ENCODE measurements around the gene TNS2.

Gene TNS2

DNA sequence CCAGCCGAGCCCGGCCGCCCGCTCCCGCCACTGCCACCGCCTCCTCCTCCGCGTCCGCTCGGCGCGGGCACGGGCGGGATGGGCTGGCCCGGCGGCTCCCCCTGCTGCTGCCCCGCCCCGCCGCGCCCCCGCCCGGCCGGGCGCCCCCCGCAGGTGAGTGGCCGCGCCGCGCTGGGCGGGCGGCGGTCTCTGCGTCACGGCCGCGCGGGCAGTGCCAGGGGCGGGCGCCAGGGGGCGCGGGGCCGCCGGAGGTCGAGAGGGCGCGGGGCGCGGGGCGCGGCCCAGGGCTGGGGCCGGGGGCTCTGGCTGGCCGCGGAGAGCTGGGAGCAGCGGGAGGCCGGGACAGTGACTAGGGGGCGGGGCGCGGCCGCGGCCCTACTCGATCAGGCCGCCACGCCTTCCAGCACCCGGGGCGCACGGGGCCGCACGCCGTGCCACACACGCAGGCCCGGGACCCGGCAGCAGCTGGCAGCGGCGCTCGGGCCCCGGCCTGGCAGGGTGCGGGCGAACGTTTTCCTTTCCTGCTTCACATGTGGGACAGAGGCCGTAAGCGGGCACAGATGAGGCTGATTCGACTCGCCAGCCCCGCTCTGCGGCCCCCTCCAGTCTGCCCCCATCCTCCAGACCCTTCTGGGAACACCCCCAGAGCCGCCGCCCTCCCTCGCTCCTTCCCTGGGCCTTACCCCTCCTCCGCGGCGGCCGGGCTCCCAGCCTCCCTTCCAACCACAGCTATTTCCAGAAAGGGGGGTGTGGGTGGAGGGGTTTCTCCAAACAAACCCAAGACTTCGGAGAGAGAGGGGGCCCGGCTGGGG, 2.4 kb upstream of the TNS2 start (continued):
- TF ChIP-seq, protein P1, sequence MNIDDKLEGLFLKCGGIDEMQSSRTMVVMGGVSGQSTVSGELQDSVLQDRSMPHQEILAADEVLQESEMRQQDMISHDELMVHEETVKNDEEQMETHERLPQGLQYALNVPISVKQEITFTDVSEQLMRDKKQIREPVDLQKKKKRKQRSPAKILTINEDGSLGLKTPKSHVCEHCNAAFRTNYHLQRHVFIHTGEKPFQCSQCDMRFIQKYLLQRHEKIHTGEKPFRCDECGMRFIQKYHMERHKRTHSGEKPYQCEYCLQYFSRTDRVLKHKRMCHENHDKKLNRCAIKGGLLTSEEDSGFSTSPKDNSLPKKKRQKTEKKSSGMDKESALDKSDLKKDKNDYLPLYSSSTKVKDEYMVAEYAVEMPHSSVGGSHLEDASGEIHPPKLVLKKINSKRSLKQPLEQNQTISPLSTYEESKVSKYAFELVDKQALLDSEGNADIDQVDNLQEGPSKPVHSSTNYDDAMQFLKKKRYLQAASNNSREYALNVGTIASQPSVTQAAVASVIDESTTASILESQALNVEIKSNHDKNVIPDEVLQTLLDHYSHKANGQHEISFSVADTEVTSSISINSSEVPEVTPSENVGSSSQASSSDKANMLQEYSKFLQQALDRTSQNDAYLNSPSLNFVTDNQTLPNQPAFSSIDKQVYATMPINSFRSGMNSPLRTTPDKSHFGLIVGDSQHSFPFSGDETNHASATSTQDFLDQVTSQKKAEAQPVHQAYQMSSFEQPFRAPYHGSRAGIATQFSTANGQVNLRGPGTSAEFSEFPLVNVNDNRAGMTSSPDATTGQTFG (tag by site-specific recombination; IDR thresholded peaks at IDR 0.05; ENCODE audit: borderline replicate concordance): no peak
- TF ChIP-seq, protein P2, sequence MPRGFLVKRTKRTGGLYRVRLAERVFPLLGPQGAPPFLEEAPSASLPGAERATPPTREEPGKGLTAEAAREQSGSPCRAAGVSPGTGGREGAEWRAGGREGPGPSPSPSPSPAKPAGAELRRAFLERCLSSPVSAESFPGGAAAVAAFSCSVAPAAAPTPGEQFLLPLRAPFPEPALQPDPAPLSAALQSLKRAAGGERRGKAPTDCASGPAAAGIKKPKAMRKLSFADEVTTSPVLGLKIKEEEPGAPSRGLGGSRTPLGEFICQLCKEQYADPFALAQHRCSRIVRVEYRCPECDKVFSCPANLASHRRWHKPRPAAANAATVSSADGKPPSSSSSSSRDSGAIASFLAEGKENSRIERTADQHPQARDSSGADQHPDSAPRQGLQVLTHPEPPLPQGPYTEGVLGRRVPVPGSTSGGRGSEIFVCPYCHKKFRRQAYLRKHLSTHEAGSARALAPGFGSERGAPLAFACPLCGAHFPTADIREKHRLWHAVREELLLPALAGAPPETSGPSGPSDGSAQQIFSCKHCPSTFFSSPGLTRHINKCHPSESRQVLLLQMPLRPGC (tag by site-specific recombination; IDR thresholded peaks at IDR 0.05): no peak
- TF ChIP-seq ZFP69B (tag by site-specific recombination; IDR thresholded peaks at IDR 0.05): no peak
- no peak for TF ChIP-seq ZNF354C (tag by site-specific recombination; IDR thresholded peaks at IDR 0.05; ENCODE audit: borderline replicate concordance, low read depth)
- no peak for TF ChIP-seq TCF7L2 (IDR thresholded peaks at IDR 0.05; ENCODE audit: borderline replicate concordance, low read depth, low read length)
- TF ChIP-seq SP2 (tag by site-specific recombination; IDR thresholded peaks at IDR 0.05): peak; percentile 68
- no peak for TF ChIP-seq YY1 (tag by site-specific recombination; IDR thresholded peaks at IDR 0.05)
- no peak for TF ChIP-seq ZNF223 (tag by site-specific recombination; IDR thresholded peaks at IDR 0.05)
- peak; percentile 82 for TF ChIP-seq ZFHX2 (tag by site-specific recombination; conservative IDR thresholded peaks at IDR 0.05)
- TF ChIP-seq, protein P3, sequence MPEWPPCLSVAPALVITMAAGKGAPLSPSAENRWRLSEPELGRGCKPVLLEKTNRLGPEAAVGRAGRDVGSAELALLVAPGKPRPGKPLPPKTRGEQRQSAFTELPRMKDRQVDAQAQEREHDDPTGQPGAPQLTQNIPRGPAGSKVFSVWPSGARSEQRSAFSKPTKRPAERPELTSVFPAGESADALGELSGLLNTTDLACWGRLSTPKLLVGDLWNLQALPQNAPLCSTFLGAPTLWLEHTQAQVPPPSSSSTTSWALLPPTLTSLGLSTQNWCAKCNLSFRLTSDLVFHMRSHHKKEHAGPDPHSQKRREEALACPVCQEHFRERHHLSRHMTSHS (tag by site-specific recombination; IDR thresholded peaks at IDR 0.05): no peak
- TF ChIP-seq, protein P4, sequence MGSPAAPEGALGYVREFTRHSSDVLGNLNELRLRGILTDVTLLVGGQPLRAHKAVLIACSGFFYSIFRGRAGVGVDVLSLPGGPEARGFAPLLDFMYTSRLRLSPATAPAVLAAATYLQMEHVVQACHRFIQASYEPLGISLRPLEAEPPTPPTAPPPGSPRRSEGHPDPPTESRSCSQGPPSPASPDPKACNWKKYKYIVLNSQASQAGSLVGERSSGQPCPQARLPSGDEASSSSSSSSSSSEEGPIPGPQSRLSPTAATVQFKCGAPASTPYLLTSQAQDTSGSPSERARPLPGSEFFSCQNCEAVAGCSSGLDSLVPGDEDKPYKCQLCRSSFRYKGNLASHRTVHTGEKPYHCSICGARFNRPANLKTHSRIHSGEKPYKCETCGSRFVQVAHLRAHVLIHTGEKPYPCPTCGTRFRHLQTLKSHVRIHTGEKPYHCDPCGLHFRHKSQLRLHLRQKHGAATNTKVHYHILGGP (tag by site-specific recombination; IDR thresholded peaks at IDR 0.05): no peak
- TF ChIP-seq ZNF174 (tag by site-specific recombination; IDR thresholded peaks at IDR 0.05): no peak
- peak; percentile 61 for TF ChIP-seq KLF8 (tag by site-specific recombination; IDR thresholded peaks at IDR 0.05)
- no peak for TF ChIP-seq ZNF133 (tag by site-specific recombination; IDR thresholded peaks at IDR 0.05)
- TF ChIP-seq ZIC2 (tag by site-specific recombination; IDR thresholded peaks at IDR 0.05): no peak
- no peak for TF ChIP-seq ZNF114 (tag by site-specific recombination; IDR thresholded peaks at IDR 0.05)
- no peak for TF ChIP-seq ZNF239 (tag by site-specific recombination; IDR thresholded peaks at IDR 0.05)
- no peak for TF ChIP-seq ZNF510 (tag by site-specific recombination; IDR thresholded peaks at IDR 0.05; ENCODE audit: insufficient replicate concordance)
- TF ChIP-seq ZNF157 (tag by site-specific recombination; IDR thresholded peaks at IDR 0.05): no peak
- TF ChIP-seq, protein P5, sequence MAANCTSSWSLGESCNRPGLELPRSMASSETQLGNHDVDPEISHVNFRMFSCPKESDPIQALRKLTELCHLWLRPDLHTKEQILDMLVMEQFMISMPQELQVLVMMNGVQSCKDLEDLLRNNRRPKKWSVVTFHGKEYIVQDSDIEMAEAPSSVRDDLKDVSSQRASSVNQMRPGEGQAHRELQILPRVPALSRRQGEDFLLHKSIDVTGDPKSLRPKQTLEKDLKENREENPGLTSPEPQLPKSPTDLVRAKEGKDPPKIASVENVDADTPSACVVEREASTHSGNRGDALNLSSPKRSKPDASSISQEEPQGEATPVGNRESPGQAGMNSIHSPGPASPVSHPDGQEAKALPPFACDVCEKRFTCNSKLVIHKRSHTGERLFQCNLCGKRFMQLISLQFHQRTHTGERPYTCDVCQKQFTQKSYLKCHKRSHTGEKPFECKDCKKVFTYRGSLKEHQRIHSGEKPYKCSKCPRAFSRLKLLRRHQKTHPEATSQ (tag by site-specific recombination; IDR thresholded peaks at IDR 0.05): no peak
- TF ChIP-seq GLIS2 (tag by site-specific recombination; IDR thresholded peaks at IDR 0.05): peak; percentile 87
- TF ChIP-seq ZNF473 (tag by site-specific recombination; IDR thresholded peaks at IDR 0.05): no peak
- TF ChIP-seq SCRT2 (tag by site-specific recombination; IDR thresholded peaks at IDR 0.05): no peak
- no peak for TF ChIP-seq ZNF654 (tag by site-specific recombination; IDR thresholded peaks at IDR 0.05; ENCODE audit: low read depth)
- TF ChIP-seq ZNF585B (tag by site-specific recombination; IDR thresholded peaks at IDR 0.05): no peak
- TF ChIP-seq, protein P6, sequence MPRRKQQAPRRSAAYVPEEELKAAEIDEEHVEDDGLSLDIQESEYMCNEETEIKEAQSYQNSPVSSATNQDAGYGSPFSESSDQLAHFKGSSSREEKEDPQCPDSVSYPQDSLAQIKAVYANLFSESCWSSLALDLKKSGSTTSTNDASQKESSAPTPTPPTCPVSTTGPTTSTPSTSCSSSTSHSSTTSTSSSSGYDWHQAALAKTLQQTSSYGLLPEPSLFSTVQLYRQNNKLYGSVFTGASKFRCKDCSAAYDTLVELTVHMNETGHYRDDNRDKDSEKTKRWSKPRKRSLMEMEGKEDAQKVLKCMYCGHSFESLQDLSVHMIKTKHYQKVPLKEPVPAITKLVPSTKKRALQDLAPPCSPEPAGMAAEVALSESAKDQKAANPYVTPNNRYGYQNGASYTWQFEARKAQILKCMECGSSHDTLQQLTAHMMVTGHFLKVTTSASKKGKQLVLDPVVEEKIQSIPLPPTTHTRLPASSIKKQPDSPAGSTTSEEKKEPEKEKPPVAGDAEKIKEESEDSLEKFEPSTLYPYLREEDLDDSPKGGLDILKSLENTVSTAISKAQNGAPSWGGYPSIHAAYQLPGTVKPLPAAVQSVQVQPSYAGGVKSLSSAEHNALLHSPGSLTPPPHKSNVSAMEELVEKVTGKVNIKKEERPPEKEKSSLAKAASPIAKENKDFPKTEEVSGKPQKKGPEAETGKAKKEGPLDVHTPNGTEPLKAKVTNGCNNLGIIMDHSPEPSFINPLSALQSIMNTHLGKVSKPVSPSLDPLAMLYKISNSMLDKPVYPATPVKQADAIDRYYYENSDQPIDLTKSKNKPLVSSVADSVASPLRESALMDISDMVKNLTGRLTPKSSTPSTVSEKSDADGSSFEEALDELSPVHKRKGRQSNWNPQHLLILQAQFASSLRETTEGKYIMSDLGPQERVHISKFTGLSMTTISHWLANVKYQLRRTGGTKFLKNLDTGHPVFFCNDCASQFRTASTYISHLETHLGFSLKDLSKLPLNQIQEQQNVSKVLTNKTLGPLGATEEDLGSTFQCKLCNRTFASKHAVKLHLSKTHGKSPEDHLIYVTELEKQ (tag by site-specific recombination; IDR thresholded peaks at IDR 0.05; ENCODE audit: borderline replicate concordance): no peak
- TF ChIP-seq KLF7 (tag by site-specific recombination; IDR thresholded peaks at IDR 0.05; ENCODE audit: borderline replicate concordance): 0 out of 2 replicates have a peak, but pooled peaks have one; percentile 61
- TF ChIP-seq ZNF792 (tag by site-specific recombination; IDR thresholded peaks at IDR 0.05): no peak; the same call in 1 of the 2 replicates
- peak; percentile 51 for TF ChIP-seq WT1 (tag by site-specific recombination; IDR thresholded peaks at IDR 0.05)
- TF ChIP-seq ZNF623 (tag by site-specific recombination; IDR thresholded peaks at IDR 0.05): no peak
